ENCODE measurements around the gene SIGLEC1. TPM values are rescaled to one million over a fixed set of nuclear protein-coding genes. Genes with fewer than 3 reads are reported as not detected.

Gene SIGLEC1
- total RNA-seq, 1 experiment from 2014 or later, result not detected

DNA sequence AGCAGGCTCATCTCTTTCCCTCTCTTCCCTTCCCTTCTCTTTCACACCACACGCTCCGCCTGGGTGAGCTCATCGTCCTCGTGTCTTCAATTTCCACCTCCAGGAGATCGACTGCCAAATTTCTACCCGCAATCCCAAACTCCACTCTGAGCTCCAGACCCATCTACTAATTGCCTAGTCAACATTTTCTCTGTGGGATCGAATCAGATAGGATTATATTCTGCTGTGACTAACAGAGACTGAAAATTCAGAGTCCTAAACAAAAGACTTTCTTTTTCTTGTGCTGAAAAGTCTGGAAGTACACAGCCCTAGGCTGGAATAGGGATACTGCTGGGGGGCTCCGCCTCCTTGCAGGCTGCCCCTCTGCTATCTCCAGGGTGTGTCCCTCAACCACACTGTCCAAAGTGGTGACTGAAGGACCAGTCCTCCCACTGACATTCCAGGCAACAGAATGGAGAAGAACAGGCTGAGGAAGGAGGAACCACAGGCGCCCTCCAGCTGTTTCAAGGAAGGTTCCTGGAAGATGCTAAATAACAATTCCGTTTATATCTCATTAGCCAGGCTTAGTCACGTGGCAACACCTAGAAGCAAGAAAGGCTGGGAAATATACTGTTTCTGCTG is 15.1 kb upstream of the SIGLEC1 start:
- no peaks in the 10 kb centered on the region for H3K79me2 ChIP-seq (ENCODE audit: low read length)
- H4K20me1 ChIP-seq (ENCODE audit: insufficient read depth, low read depth, low read length), result no peaks in the 10 kb centered on the region
- H3K4me3 ChIP-seq (ENCODE audit: low read length), result no peak overlapping the region
- no peaks in the 10 kb centered on the region for H3K27me3 ChIP-seq (ENCODE audit: low read length)
- no peak for DNase-seq
- H3K9ac ChIP-seq (ENCODE audit: low read length), result no peak overlapping the region
- H2AFZ ChIP-seq (ENCODE audit: low read length), result no peak overlapping the region
- no peaks in the 10 kb centered on the region for H3K36me3 ChIP-seq (ENCODE audit: insufficient read depth, low read length)
- no peak overlapping the region for H3K27ac ChIP-seq (ENCODE audit: low read length)
- no peak overlapping the region for H3K4me2 ChIP-seq (ENCODE audit: low read depth, low read length, poor library complexity, severe bottlenecking)
- H3K9me3 ChIP-seq (ENCODE audit: low read length), result no peaks in the 10 kb centered on the region
- H3K9me2 ChIP-seq (replicated peaks; ENCODE audit: insufficient read depth, low read length), result no peaks in the 10 kb centered on the region
- H3K4me1 ChIP-seq (ENCODE audit: low read length), result no peaks in the 10 kb centered on the region

- no peaks in the 10 kb centered on the region for H4K20me1 ChIP-seq (ENCODE audit: insufficient read depth, low read depth, low read length)
- H3K9ac ChIP-seq (ENCODE audit: low read length), result no peak overlapping the region
- DNase-seq, result no peak
- no peak overlapping the region for H3K27ac ChIP-seq (ENCODE audit: low read length)
- H3K4me1 ChIP-seq (ENCODE audit: low read length), result no peaks in the 10 kb centered on the region
- H3K27me3 ChIP-seq (ENCODE audit: low read length), result no peaks in the 10 kb centered on the region
- no peak overlapping the region for H2AFZ ChIP-seq (ENCODE audit: low read length)
- no peak overlapping the region for H3K4me2 ChIP-seq (ENCODE audit: low read depth, low read length, poor library complexity, severe bottlenecking)
- no peaks in the 10 kb centered on the region for H3K36me3 ChIP-seq (ENCODE audit: insufficient read depth, low read length)
- no peaks in the 10 kb centered on the region for H3K9me2 ChIP-seq (replicated peaks; ENCODE audit: insufficient read depth, low read length)
- no peaks in the 10 kb centered on the region for H3K79me2 ChIP-seq (ENCODE audit: low read length)
- no peaks in the 10 kb centered on the region for H3K9me3 ChIP-seq (ENCODE audit: low read length)
- no peak overlapping the region for H3K4me3 ChIP-seq (ENCODE audit: low read length)
Observed at GRCh38 chr20:3724356-3724755, 12.0 kb upstream of the SIGLEC1 start.

DNA sequence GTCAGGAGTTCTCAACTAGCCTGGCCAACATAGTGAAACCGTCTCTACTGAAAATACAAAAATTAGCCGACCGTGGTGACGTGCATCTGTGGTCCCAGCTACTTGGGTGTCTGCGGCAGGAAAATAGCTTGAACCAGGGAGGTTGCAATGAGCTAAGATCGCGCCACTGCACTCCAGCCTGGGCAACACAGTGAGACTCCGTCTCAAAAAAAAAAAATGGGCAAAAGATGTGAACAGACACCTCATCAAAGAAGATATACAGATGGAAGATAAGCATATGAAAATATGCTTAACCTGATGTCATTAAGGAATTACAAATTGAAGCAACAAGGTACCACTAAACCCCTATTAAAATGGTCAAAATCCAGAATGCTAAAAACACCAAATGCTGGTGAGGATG is 10.9 kb upstream of the SIGLEC1 start:
- no peak overlapping the region for H3K4me3 ChIP-seq (ENCODE audit: low read length)
- no peak overlapping the region for H3K9ac ChIP-seq (ENCODE audit: low read length)
- no peaks in the 10 kb centered on the region for H3K79me2 ChIP-seq (ENCODE audit: low read length)
- H3K36me3 ChIP-seq (ENCODE audit: insufficient read depth, low read length), result no peaks in the 10 kb centered on the region
- H3K27ac ChIP-seq (ENCODE audit: low read length), result no peak overlapping the region
- H2AFZ ChIP-seq (ENCODE audit: low read length), result no peak overlapping the region
- H3K4me2 ChIP-seq (ENCODE audit: low read depth, low read length, poor library complexity, severe bottlenecking), result no peak overlapping the region
- H3K9me3 ChIP-seq (ENCODE audit: low read length), result no peaks in the 10 kb centered on the region
- H3K9me2 ChIP-seq (replicated peaks; ENCODE audit: insufficient read depth, low read length), result no peaks in the 10 kb centered on the region
- DNase-seq, result no peak
- no peaks in the 10 kb centered on the region for H3K27me3 ChIP-seq (ENCODE audit: low read length)
- H3K4me1 ChIP-seq (ENCODE audit: low read length), result no peaks in the 10 kb centered on the region
- H4K20me1 ChIP-seq (ENCODE audit: insufficient read depth, low read depth, low read length), result no peaks in the 10 kb centered on the region

- H3K36me3 ChIP-seq (ENCODE audit: insufficient read depth, low read length), result no peaks in the 10 kb centered on the region
- H3K27ac ChIP-seq (ENCODE audit: low read length), result no peak overlapping the region
- H3K27me3 ChIP-seq (ENCODE audit: low read length), result no peaks in the 10 kb centered on the region
- no peaks in the 10 kb centered on the region for H3K9me2 ChIP-seq (replicated peaks; ENCODE audit: insufficient read depth, low read length)
- no peaks in the 10 kb centered on the region for H4K20me1 ChIP-seq (ENCODE audit: insufficient read depth, low read depth, low read length)
- no peaks in the 10 kb centered on the region for H3K4me1 ChIP-seq (ENCODE audit: low read length)
- H3K4me3 ChIP-seq (ENCODE audit: low read length), result no peak overlapping the region
- H3K9me3 ChIP-seq (ENCODE audit: low read length), result no peaks in the 10 kb centered on the region
- H2AFZ ChIP-seq (ENCODE audit: low read length), result no peak overlapping the region
- H3K9ac ChIP-seq (ENCODE audit: low read length), result no peak overlapping the region
- H3K79me2 ChIP-seq (ENCODE audit: low read length), result no peaks in the 10 kb centered on the region
- no peak for DNase-seq
- H3K4me2 ChIP-seq (ENCODE audit: low read depth, low read length, poor library complexity, severe bottlenecking), result no peak overlapping the region
Observed at GRCh38 chr20:3721912-3722311, 9.5 kb upstream of the SIGLEC1 start.

GRCh38 chr20:3720626-3721025 is 8.2 kb upstream of the SIGLEC1 start:
- Histone ChIP-seq H3K36me3 (ENCODE audit: insufficient read depth, low read length) (no peaks in the 10 kb centered on the region), H3K27ac (ENCODE audit: low read length) (no peak overlapping the region), H3K4me2 (ENCODE audit: low read depth, low read length, poor library complexity, severe bottlenecking) (no peak overlapping the region), H3K4me1 (ENCODE audit: low read length) (no peaks in the 10 kb centered on the region), H3K4me3 (ENCODE audit: low read length) (no peak overlapping the region), H3K9me2 (replicated peaks; ENCODE audit: insufficient read depth, low read length) (no peaks in the 10 kb centered on the region), H3K27me3 (ENCODE audit: low read length) (no peaks in the 10 kb centered on the region), H3K79me2 (ENCODE audit: low read length) (no peaks in the 10 kb centered on the region), H3K9ac (ENCODE audit: low read length) (no peak overlapping the region), H4K20me1 (ENCODE audit: insufficient read depth, low read depth, low read length) (no peaks in the 10 kb centered on the region), H2AFZ (ENCODE audit: low read length) (no peak overlapping the region), H3K9me3 (ENCODE audit: low read length) (no peaks in the 10 kb centered on the region)
- DNase-seq, result no peak

GRCh38 chr20:3720068-3720467 is 7.7 kb upstream of the SIGLEC1 start:
- H3K4me1 ChIP-seq (ENCODE audit: low read length), result no peaks in the 10 kb centered on the region
- no peaks in the 10 kb centered on the region for H3K79me2 ChIP-seq (ENCODE audit: low read length)
- DNase-seq, result no peak
- no peaks in the 10 kb centered on the region for H4K20me1 ChIP-seq (ENCODE audit: insufficient read depth, low read depth, low read length)
- no peak overlapping the region for H3K4me2 ChIP-seq (ENCODE audit: low read depth, low read length, poor library complexity, severe bottlenecking)
- no peak overlapping the region for H2AFZ ChIP-seq (ENCODE audit: low read length)
- no peak overlapping the region for H3K9ac ChIP-seq (ENCODE audit: low read length)
- H3K27me3 ChIP-seq (ENCODE audit: low read length), result no peaks in the 10 kb centered on the region
- H3K9me3 ChIP-seq (ENCODE audit: low read length), result no peaks in the 10 kb centered on the region
- H3K4me3 ChIP-seq (ENCODE audit: low read length), result no peak overlapping the region
- H3K27ac ChIP-seq (ENCODE audit: low read length), result no peak overlapping the region
- H3K9me2 ChIP-seq (replicated peaks; ENCODE audit: insufficient read depth, low read length), result no peaks in the 10 kb centered on the region
- H3K36me3 ChIP-seq (ENCODE audit: insufficient read depth, low read length), result no peaks in the 10 kb centered on the region

GRCh38 chr20:3719046-3719445 is 6.6 kb upstream of the SIGLEC1 start:
- DNase-seq, result no peak
- Histone ChIP-seq H3K4me1 (ENCODE audit: low read length) (no peaks in the 10 kb centered on the region), H3K27me3 (ENCODE audit: low read length) (no peaks in the 10 kb centered on the region), H2AFZ (ENCODE audit: low read length) (no peak overlapping the region), H3K9me3 (ENCODE audit: low read length) (no peaks in the 10 kb centered on the region), H3K9me2 (replicated peaks; ENCODE audit: insufficient read depth, low read length) (no peaks in the 10 kb centered on the region), H3K79me2 (ENCODE audit: low read length) (no peaks in the 10 kb centered on the region), H3K4me3 (ENCODE audit: low read length) (no peak overlapping the region), H3K4me2 (ENCODE audit: low read depth, low read length, poor library complexity, severe bottlenecking) (no peak overlapping the region), H3K27ac (ENCODE audit: low read length) (no peak overlapping the region), H3K36me3 (ENCODE audit: insufficient read depth, low read length) (no peaks in the 10 kb centered on the region), H4K20me1 (ENCODE audit: insufficient read depth, low read depth, low read length) (no peaks in the 10 kb centered on the region), H3K9ac (ENCODE audit: low read length) (no peak overlapping the region)

- no peaks in the 10 kb centered on the region for H3K27me3 ChIP-seq (ENCODE audit: low read length)
- H3K27ac ChIP-seq (ENCODE audit: low read length), result no peak overlapping the region
- H3K4me2 ChIP-seq (ENCODE audit: low read depth, low read length, poor library complexity, severe bottlenecking), result no peak overlapping the region
- peak; percentile 86 for DNase-seq
- H4K20me1 ChIP-seq (ENCODE audit: insufficient read depth, low read depth, low read length), result no peaks in the 10 kb centered on the region
- H3K79me2 ChIP-seq (ENCODE audit: low read length), result no peaks in the 10 kb centered on the region
- H3K4me1 ChIP-seq (ENCODE audit: low read length), result no peaks in the 10 kb centered on the region
- no peak overlapping the region for H2AFZ ChIP-seq (ENCODE audit: low read length)
- no peak overlapping the region for H3K4me3 ChIP-seq (ENCODE audit: low read length)
- no peaks in the 10 kb centered on the region for H3K9me3 ChIP-seq (ENCODE audit: low read length)
- no peaks in the 10 kb centered on the region for H3K36me3 ChIP-seq (ENCODE audit: insufficient read depth, low read length)
- no peaks in the 10 kb centered on the region for H3K9me2 ChIP-seq (replicated peaks; ENCODE audit: insufficient read depth, low read length)
- no peak overlapping the region for H3K9ac ChIP-seq (ENCODE audit: low read length)
Observed at GRCh38 chr20:3716195-3716834, 3.9 kb upstream of the SIGLEC1 start.

Measured in Karpas-422 (cell line).